Tibial artery (tissue), 4 donors: ENCODE data around the gene ZFYVE21.

Experiments used
- DNase-seq, 2 donors: peaks; one replicate each; pipeline ENCODE4 v3.0.0-alpha.2; 2019
- H3K27ac ChIP-seq, 2 donors: fragments of 200-600 bp; sonication (generic) in 1 of 2; 1 replicate in 1 of 2; 2 replicates in 1 of 2; pipeline ENCODE4 v1.5.1; 2018 to 2019; ENCODE audit warnings: mild to moderate bottlenecking in 1 of 2
- H3K27me3 ChIP-seq, 2 donors: fragments of 200-600 bp; sonication (generic) in 1 of 2; one replicate each; pipeline versions ENCODE4 v1.5.1 to v1.6.0; 2016 to 2019
- H3K36me3 ChIP-seq, 3 donors: fragments of 200-600 bp; sonication (generic) in 2 of 3; one replicate each; pipeline ENCODE4 v1.5.1; 2016 to 2019; ENCODE audit warnings: mild to moderate bottlenecking in 2 of 3
- H3K4me1 ChIP-seq, 4 donors: fragments of 200-600 bp; sonication (generic) in 2 of 4; 1 replicate in 3 of 4; 2 replicates in 1 of 4; pipeline ENCODE4 v1.5.1; 2016 to 2019
- H3K4me3 ChIP-seq, 2 donors: fragments of 200-600 bp; sonication (generic) in 1 of 2; 1 replicate in 1 of 2; 2 replicates in 1 of 2; pipeline ENCODE4 v1.5.1; 2018 to 2019; ENCODE audit warnings: mild to moderate bottlenecking in 2 of 2
- H3K9me3 ChIP-seq, 3 donors: fragments of 200-600 bp; sonication (generic) in 1 of 3; one replicate each; pipeline ENCODE4 v1.5.1; 2016 to 2019
- CTCF ChIP-seq, 2 experiments: fragments of 200-600 bp in 1 of 2; fragments of 450-650 bp in 1 of 2; IDR thresholded peaks; one replicate each; pipeline ENCODE4 v1.5.1; 2017 to 2019; ENCODE audit warnings: antibody characterized with exemption in 2 of 2, mild to moderate bottlenecking in 1 of 2, moderate library complexity in 1 of 2
- intact Hi-C: fragments of 100-400 bp; cut with DNase I; formaldehyde crosslinking; loops from one replicate; pipeline ENCODE4 v1.15.0; 2023; ENCODE audit warnings: low total_unique reads

The ZFYVE21 gene

GRCh38 chr14:103696466-103697071, 19.0 kb upstream of the ZFYVE21 start:
- peak overlapping the region; percentile 70 to 73 for H3K27ac ChIP-seq
- peaks cover 39 to 77% (median 71%) of the 10 kb centered on the region in 3 donors for H3K36me3 ChIP-seq
- H3K9me3 ChIP-seq = no peaks in the 10 kb centered on the region
- H3K4me3 ChIP-seq = no peak overlapping the region
- no peak for TF ChIP-seq CTCF (IDR thresholded peaks at IDR 0.05)
- no peaks in the 10 kb centered on the region for H3K27me3 ChIP-seq
- peaks cover 10 to 48% (median 35%) of the 10 kb centered on the region in 4 donors for H3K4me1 ChIP-seq
- intact Hi-C loops = no loop called here
- DNase-seq = no peak

GRCh38 chr14:103697206-103697602, 18.4 kb upstream of the ZFYVE21 start:
- no peaks in the 10 kb centered on the region for H3K27me3 ChIP-seq
- H3K4me1 ChIP-seq = peaks cover 10 to 48% (median 35%) of the 10 kb centered on the region in 4 donors
- H3K4me3 ChIP-seq = no peak overlapping the region
- DNase-seq = no peak
- intact Hi-C loops = no loop called here
- peak overlapping the region; percentile 70 to 73 for H3K27ac ChIP-seq
- TF ChIP-seq CTCF (IDR thresholded peaks at IDR 0.05) = no peak
- H3K9me3 ChIP-seq = no peaks in the 10 kb centered on the region
- H3K36me3 ChIP-seq = peaks cover 43 to 79% (median 71%) of the 10 kb centered on the region in 3 donors

GRCh38 chr14:103697603-103698379, 17.8 kb upstream of the ZFYVE21 start:
- H3K27ac ChIP-seq = peak overlapping the region; percentile 70 to 73
- no peak overlapping the region for H3K4me3 ChIP-seq
- H3K4me1 ChIP-seq = peaks cover 10 to 48% (median 35%) of the 10 kb centered on the region in 4 donors
- no peaks in the 10 kb centered on the region for H3K9me3 ChIP-seq
- DNase-seq = no peak
- peaks cover 47 to 79% (median 71%) of the 10 kb centered on the region in 3 donors for H3K36me3 ChIP-seq
- intact Hi-C loops = no loop called here
- H3K27me3 ChIP-seq = no peaks in the 10 kb centered on the region
- no peak for TF ChIP-seq CTCF (IDR thresholded peaks at IDR 0.05)

- Histone ChIP-seq H3K27me3 (no peaks in the 10 kb centered on the region), H3K27ac (peak overlapping the region; percentile 70 to 73), H3K36me3 (peaks cover 47 to 79% (median 71%) of the 10 kb centered on the region in 3 donors), H3K4me3 (no peak overlapping the region), H3K9me3 (no peaks in the 10 kb centered on the region), H3K4me1 (peaks cover 10 to 48% (median 35%) of the 10 kb centered on the region in 4 donors)
- DNase-seq = no peak
- TF ChIP-seq CTCF (IDR thresholded peaks at IDR 0.05) = no peak
- intact Hi-C loops = no loop called here
Observed at GRCh38 chr14:103698380-103699260, 17.0 kb upstream of the ZFYVE21 start.

- TF ChIP-seq CTCF (IDR thresholded peaks at IDR 0.05) = no peak
- H3K9me3 ChIP-seq = no peaks in the 10 kb centered on the region
- no peak overlapping the region for H3K4me3 ChIP-seq
- DNase-seq = no peak
- intact Hi-C loops = no loop called here
- H3K4me1 ChIP-seq = peaks cover 10 to 48% (median 35%) of the 10 kb centered on the region in 4 donors
- no peaks in the 10 kb centered on the region for H3K27me3 ChIP-seq
- H3K36me3 ChIP-seq = peaks cover 47 to 79% (median 71%) of the 10 kb centered on the region in 3 donors
- H3K27ac ChIP-seq = peak overlapping the region in 1 of 2 donors; percentile 70
Observed at GRCh38 chr14:103699261-103699661, 16.3 kb upstream of the ZFYVE21 start.
